Transverse colon (tissue), 4 donors: ENCODE results near the gene P4HTM.

ENCODE experiments used
- POLR2A ChIP-seq: fragments of 450-650 bp; IDR thresholded peaks from one replicate; pipeline ENCODE4 v1.6.1; 2016; ENCODE audit warnings: antibody characterized with exemption, mild to moderate bottlenecking, moderate library complexity
- POLR2AphosphoS5 ChIP-seq, 3 donors: sonication (generic); formaldehyde crosslinking; IDR thresholded peaks; one replicate each; pipeline ENCODE4 v1.6.1; 2016; ENCODE audit warnings: antibody characterized with exemption in 3 of 3
- TF ChIP-seq, protein P1 (sequence below), 5 experiments: fragments of 200-600 bp in 3 of 5; fragments of 450-650 bp in 2 of 5; sonication (generic) in 3 of 5; IDR thresholded peaks; 1 replicate in 2 of 5; 2 replicates in 3 of 5; pipeline ENCODE4 v1.5.1; 2016 to 2017; ENCODE audit warnings: antibody characterized with exemption in 5 of 5, inconsistent platforms in 3 of 5, mild to moderate bottlenecking in 2 of 5, moderate library complexity in 1 of 5

DNA sequence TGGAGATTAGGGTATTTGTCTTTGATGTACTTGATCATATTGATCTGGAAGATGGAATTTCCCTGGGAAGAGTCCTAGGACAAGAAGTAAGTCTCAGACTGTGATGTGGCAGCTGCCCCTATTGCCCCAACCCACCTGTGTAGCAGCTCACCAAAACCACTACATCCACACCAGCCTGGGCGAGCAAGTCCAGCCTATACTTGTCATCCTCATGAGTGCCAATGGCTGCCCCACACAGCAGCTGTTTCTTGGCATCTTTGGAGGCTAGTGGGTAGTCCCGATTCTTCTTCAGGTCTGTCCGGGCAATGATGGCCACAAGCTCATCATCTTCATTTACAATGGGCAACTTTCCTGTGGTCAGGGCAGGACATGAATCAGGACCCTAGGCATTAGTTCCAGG lies 36.5 kb downstream of the P4HTM start:
- TF ChIP-seq, protein P1, sequence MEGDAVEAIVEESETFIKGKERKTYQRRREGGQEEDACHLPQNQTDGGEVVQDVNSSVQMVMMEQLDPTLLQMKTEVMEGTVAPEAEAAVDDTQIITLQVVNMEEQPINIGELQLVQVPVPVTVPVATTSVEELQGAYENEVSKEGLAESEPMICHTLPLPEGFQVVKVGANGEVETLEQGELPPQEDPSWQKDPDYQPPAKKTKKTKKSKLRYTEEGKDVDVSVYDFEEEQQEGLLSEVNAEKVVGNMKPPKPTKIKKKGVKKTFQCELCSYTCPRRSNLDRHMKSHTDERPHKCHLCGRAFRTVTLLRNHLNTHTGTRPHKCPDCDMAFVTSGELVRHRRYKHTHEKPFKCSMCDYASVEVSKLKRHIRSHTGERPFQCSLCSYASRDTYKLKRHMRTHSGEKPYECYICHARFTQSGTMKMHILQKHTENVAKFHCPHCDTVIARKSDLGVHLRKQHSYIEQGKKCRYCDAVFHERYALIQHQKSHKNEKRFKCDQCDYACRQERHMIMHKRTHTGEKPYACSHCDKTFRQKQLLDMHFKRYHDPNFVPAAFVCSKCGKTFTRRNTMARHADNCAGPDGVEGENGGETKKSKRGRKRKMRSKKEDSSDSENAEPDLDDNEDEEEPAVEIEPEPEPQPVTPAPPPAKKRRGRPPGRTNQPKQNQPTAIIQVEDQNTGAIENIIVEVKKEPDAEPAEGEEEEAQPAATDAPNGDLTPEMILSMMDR (IDR thresholded peaks at IDR 0.05), result no peak
- TF ChIP-seq POLR2A (no peak), POLR2AphosphoS5 (IDR thresholded peaks at IDR 0.05) (no peak)
